Stimulated activated CD4-positive, alpha-beta T cell treated with anti-CD3 and anti-CD28 coated beads, Interleukin-1b, Interleukin-23, amount 100 ng/mL, for 24 hours (primary cell): ENCODE data around the gene HYAL2.
"Not testable (repeated sequence)": the region's sequence is repeated elsewhere in the genome, so short reads cannot be mapped to it uniquely, and the experiment has no call there.

Experiments
- DNase-seq, 4 experiments: peaks; one replicate each; pipeline ENCODE4 v3.0.0-alpha.2; 2020; ENCODE audit warnings: low read depth in 4 of 4, low spot score in 1 of 4

The HYAL2 gene

GRCh38 chr3:50272911-50273688 is 49.4 kb downstream of the HYAL2 start:
- peak; percentile 84 to 92 (median 87) for DNase-seq

- not testable (repeated sequence) for DNase-seq
Observed at GRCh38 chr3:50272538-50272910, 50.0 kb downstream of the HYAL2 start.

GRCh38 chr3:50271314-50271936 is 51.1 kb downstream of the HYAL2 start:
- DNase-seq, result no peak

- DNase-seq, result no peak
Observed at GRCh38 chr3:50270422-50271224, 51.9 kb downstream of the HYAL2 start.

- no peak for DNase-seq
Observed at GRCh38 chr3:50269977-50270413, 52.5 kb downstream of the HYAL2 start.

- no peak for DNase-seq
Observed at GRCh38 chr3:50269460-50269859, 53.1 kb downstream of the HYAL2 start.

GRCh38 chr3:50268703-50269451 is 53.7 kb downstream of the HYAL2 start, which contains the start of gene SEMA3B:
SEMA3B (plus strand) TSS chr3:50269147; CDS start chr3:50269241, 94 bp downstream.
- no peak for DNase-seq

GRCh38 chr3:50268276-50268675 is 54.3 kb downstream of the HYAL2 start:
- no peak for DNase-seq
